Activated naive CD4-positive, alpha-beta T cell treated with anti-CD3 and anti-CD28 coated beads, Interleukin-2, amount 50 U/mL, for 16 hours (primary cell): ENCODE data around the gene MAPKAPK2.

ENCODE experiments used
- DNase-seq: peaks from one replicate; pipeline ENCODE4 v3.0.0-alpha.2; 2020

MAPKAPK2 gene

DNA sequence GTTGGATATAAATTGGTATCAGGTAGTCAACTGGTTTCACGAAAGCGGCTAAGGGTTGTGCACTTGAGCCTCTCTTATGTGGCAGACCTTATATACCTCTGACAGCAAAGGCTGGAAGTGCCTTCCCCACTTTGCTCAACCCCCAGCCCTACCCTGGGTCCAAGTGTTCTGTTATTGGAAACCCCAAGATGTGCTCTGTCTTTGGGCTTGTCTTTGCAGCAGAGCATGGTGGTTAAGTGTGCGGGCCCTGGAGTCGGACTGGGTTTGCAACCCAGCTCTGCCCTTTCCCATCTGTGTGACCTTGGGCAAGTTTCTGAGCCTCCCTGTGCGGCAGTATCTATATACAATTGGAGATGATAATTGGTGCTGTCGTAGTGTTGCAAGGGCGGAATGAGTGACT, 98.8 kb downstream of the MAPKAPK2 start:
- DNase-seq = no peak
